HG03060 (cell line): Measurements from ENCODE around the gene ELK4.
A peak's percentile ranks its signal among the peaks of the same experiment; 100 is the strongest.

Source experiments
- ATAC-seq: cut with Tn5 transposase; IDR thresholded peaks from one replicate; pipeline ENCODE4 v1.9.1; 2021; ENCODE audit warnings: low read depth, moderate number of reproducible peaks; ENCODE audit not compliant: unreplicated experiment

The ELK4 gene

GRCh38 chr1:205631768-205632668 lies at the start of gene ELK4:
Gene ELK4, minus strand, starts transcription at chr1:205632011. Its CDS starts 8,129 bp downstream, at chr1:205623882.
- ATAC-seq: peak; percentile 66

- ATAC-seq: no peak
These were observed 49.6 kb upstream of the ELK4 start for GRCh38 chr1:205681364-205681763.

GRCh38 chr1:205680073-205680851 lies 48.5 kb upstream of the ELK4 start, which contains the start of gene SLC45A3:
Gene SLC45A3, minus strand, starts transcription at chr1:205680509. Its CDS starts 15,853 bp downstream, at chr1:205664656.
- no peak for ATAC-seq

- no peak for ATAC-seq
These were observed 46.7 kb upstream of the ELK4 start for GRCh38 chr1:205678286-205679111.

- no peak for ATAC-seq
These were observed 45.4 kb upstream of the ELK4 start for GRCh38 chr1:205677167-205677566.

GRCh38 chr1:205676597-205676996 lies 44.8 kb upstream of the ELK4 start:
- ATAC-seq: no peak

- no peak for ATAC-seq
These were observed 44.2 kb upstream of the ELK4 start for GRCh38 chr1:205676002-205676401.

- no peak for ATAC-seq
These were observed 43.4 kb upstream of the ELK4 start for GRCh38 chr1:205675247-205675646.

- ATAC-seq: no peak
These were observed 41.2 kb upstream of the ELK4 start for GRCh38 chr1:205672970-205673369.

GRCh38 chr1:205672395-205672889 lies 40.6 kb upstream of the ELK4 start:
- ATAC-seq: no peak

- ATAC-seq: no peak
These were observed 39.0 kb upstream of the ELK4 start for GRCh38 chr1:205670611-205671430.

- ATAC-seq: no peak
These were observed 38.3 kb upstream of the ELK4 start for GRCh38 chr1:205670150-205670446.

- ATAC-seq: no peak
These were observed 37.7 kb upstream of the ELK4 start for GRCh38 chr1:205669341-205670149.

- ATAC-seq: no peak
These were observed 37.1 kb upstream of the ELK4 start for GRCh38 chr1:205668951-205669340.

- no peak for ATAC-seq
These were observed 36.3 kb upstream of the ELK4 start for GRCh38 chr1:205667909-205668643.

- ATAC-seq: no peak
These were observed 34.8 kb upstream of the ELK4 start for GRCh38 chr1:205666372-205667166.

- ATAC-seq: no peak
These were observed 33.6 kb upstream of the ELK4 start for GRCh38 chr1:205665201-205666045.
